NCI-H524 treated with DMSO at 0.1 percent for 48 hours (cell line): Measurements from ENCODE around the gene COL27A1.

ENCODE experiments used
- DNase-seq: peaks from one replicate; lab custom pipeline; 2025; lab: John Stamatoyannopoulos, UW

COL27A1 gene

DNA sequence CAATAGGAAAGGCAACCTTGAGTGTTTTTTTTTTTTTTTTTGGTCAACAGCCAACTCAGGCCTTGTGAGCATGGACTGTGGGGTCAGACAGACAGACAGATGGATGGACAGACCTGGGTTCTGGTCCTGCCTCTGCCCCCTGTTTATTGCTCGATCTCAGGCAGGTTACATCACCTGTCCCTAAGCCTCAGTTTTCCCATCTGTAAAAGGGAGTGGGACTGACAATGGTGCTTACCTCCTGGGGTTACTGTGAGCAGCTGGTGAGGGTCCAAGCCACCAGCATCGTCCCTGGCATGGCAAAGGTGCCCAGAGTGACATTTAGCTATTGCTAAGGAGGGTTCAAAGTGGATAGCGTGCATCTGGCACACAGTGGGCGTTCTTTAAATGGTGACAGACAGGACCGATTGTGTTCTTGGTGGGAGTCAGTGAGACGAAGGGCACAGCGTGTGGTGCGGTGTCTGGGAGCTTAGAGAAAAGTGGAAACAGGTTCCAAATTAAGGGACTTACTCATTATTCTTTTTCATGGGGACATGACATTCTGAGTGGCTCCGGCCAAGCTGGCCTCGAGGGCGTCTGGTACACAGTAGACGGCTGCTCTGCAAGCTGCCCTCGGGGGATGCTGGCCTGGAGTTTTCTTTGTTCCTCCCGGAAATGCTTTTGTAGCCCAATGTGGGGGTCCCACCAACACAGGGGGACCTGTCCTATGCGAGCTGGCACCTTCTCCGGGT, 72.1 kb downstream of the COL27A1 start:
- no peak for DNase-seq

DNA sequence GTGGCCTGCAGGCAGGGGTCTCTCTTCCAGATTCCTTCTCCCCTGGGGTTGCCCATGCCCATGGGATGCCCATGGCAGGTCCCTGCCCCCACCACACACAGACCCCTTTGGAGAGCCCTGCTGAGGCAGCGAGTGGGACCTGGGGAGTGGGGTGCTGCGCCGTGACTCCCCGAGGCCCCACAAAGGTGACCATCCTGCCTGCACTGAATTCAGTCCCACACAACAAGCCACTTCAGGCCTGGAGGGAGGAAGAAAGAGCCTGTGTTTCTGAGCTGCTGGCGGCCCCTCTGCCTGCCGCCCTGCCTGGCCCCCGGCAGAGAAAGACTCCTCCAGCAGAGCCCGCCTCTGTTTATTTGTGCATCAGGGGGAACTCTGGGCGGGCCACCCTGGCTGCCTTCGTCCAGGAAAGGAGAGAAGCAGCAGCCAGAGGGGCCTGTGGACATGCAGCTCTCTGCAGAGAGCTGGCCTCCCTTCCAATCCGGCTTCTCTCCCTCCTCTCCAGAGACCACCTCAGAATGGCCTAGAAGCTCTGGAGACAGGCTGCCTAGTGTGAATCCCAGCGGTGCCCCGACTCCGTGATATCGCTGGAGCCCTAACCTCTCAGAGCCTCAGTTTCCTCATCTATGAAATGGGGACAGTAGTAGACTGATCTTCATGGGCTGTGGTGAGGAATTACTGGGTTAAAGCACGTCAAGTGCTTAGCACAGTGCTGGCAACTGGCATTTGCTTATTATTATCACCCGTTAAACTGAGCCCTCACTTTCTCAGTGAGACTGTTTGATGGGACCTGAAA, 72.9 kb downstream of the COL27A1 start:
- no peak for DNase-seq

DNA sequence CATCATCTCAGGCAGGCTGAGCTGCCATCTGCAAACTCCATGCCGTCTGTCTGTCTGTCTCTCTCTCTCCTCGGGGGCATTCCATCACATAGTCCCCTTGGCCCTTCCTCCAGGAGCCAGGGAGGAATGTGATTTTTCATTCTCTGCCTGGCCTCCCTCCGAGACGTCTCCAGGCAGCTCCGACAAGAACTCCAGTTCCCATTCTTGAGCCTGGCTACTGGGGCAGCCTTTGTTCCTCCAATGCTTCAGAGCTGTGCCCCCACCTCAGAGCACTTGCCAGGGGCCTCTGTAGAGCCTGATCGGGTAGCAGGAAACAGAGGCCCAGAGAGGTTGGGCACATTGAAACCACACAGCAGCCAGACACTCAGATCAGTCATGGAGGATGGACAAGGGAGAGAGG, 74.0 kb downstream of the COL27A1 start:
- DNase-seq, result no peak

DNA sequence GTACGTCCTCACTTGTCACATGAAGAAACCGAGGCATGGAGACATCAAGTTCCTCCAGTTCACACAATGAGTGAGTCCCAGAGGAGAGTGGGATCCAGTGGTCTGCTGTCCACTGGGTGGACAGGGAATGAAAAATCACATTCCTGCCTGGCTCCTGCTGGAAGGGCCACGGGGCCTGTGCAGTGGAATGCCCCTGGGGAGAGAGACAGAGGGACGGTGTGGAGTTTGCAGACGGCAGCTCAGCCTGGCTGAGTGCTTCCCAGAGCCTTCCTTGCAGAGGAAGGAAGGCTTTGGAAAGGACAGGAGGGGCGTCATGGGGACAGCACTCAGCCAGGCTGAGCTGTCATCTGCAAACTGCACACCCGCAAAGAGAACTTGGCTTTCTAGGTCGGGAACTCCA, 74.7 kb downstream of the COL27A1 start:
- DNase-seq, result no peak

DNA sequence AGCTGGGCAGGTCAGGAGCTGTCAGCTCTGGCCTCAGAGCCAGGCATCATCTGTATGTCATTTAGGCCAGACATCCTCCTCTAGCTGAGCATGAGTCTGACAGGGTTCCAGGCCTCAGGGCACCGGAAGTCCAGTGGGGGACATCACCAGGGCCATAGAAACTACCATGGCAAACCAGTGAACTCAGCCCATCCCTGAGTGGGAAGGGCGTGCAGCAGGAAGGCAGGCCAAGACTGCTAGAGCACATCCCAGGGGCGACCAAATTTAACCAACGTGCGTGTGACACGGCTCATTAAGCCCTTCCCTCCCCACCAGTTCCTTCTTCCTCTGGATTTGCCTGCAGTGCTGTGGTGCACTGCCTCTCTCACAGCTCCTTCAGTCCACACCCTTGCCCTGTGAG, 75.9 kb downstream of the COL27A1 start:
- no peak for DNase-seq

DNA sequence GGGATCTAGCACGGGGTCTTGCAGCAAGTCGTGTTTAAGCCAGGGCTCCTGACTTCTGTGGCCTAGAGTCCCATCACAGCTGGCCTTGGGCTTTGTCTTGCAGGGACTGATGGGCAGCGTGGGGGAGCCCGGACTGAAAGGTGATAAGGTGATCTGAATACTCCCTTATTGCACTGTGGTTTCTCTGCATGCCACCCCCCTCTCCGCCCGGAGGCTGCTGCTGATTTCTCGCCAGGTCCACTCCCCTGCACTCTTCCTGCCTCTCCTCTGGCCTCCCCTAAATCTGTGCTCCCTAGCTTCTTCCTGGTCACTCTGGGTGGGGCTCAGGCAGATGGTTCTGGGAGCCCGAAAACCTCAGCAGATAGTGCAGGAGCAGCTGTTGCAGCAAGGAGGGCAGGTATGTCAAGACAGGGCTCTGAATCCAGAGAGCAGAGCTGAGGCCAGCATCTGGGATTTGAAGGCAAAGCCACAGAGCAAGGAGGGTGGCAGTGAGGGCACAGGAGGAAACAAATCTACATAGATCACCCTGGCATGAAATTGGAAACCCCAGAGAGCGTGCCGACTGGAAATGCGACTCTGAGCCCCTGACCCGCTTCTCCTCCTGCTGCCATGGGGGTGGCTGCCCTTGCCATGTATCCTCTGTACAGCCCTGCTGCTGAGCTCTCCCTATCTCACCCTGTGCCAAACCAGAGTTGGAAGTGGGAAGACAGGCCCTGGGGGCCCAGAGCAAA, 76.5 kb downstream of the COL27A1 start:
- no peak for DNase-seq

DNA sequence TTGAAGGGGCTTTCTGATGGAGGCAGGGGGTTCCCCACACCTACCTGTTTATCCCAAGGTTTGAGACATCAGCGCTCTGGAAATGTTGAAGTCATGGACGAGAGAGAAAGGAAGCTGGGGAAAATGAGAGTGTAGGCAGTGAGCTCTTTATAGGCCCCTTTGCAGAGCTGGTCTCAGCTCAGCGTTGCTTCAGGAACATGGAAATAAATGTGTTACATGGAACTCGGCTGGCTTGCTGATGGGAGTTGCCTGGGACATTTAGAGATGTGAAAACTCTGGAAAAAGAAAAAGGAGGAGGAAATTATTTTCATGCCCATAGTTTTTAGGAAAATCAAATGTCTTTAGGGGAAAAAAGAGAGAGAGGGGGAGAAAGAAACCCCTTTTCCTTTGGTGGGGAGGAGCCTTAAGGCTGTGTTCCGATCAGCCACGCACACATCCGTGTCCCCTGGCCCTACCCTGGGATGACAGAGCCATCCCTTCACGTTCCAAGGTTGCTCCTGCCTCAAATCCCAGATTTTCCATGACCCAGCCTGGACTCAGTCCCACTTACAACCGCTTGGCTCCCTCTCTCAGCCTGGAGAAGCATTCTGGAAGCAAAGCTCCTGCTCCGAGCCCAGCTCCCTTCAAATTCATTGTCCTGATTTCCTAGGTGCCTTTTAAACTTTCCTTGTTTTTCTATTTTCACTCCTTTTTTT, 78.3 kb downstream of the COL27A1 start:
- no peak for DNase-seq

DNA sequence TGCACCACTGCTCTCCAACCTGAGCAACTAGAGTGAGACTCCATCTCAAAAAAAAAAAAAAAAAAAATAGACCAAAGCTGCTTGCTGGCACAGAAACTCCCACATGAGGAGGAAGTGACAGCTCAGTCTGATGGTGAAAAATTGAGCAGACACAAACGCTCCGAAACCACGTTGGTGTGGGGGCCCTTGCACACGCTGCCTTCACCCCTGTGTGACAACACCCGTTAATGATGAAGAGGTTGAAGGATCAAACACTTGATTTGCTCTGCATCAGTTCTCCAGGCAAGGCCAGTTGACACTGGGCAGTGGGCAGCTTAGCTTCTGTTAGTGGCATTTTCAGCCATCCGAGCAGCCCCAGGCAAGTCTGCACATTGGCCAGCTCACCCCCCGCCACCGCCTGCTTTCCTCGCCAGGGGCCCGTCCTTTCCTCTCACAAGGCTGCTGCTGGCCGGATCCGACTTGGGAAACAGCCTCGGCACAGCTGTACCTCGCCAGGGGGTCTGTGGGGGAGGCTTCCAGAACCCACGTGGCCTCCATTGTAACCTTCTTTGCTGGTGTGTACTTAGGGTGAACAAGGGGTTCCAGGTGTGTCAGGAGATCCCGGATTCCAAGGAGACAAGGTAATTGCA, 79.8 kb downstream of the COL27A1 start:
- DNase-seq, result no peak

DNA sequence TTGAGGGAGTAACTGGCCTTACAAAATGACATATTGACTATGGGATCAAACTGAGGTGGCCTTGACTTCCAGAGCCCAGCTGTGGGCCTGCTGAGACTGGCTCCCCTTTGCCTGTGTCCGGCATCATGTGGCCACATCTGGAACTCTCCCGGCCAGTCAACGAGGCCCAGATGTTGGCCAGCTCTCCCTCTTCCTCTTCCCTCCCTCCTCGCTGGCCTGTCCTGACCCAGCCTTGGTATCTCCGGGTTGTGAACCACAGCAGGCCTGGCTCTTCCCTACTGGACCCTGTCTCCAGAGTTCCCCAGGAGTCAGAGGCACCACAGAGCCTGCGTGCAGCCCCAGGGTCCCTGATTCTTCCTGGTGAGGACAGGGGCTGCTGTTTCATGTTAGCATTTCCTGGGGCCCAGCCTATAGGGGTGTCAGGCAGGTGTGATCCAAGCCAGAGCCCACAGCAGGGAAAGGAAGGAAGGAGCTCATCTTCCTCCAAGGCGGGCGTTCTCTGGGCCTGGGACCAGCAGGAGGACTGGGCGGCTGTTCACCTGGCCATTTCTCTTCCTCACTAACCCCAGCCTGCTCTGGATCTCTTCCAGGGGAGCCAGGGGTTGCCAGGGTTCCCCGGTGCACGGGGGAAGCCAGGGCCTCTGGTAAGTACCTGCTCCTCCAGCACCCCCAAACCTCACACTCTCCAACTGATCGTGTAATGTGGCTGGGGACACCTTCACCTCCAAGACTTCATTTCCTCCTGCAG, 81.2 kb downstream of the COL27A1 start:
- no peak for DNase-seq

DNA sequence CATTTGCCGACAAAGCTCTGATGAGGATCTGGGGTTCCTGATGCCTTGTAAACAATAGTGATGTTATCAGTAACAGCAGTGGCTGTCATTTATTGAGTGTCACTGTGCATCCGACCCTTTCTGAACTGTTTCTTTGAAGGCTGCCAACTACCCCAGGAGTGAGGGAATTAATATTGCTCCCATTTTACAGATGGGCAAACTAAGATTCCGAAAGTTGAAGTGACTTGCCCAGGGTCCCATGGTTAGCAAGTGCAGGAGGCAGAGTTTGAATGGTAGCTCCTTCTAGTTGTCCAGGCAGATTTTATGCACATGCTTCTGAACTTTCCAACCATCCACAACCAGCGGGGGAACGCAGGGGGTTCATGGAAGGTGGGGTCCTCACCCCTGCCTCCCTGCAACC, 81.9 kb downstream of the COL27A1 start:
- DNase-seq, result no peak

DNA sequence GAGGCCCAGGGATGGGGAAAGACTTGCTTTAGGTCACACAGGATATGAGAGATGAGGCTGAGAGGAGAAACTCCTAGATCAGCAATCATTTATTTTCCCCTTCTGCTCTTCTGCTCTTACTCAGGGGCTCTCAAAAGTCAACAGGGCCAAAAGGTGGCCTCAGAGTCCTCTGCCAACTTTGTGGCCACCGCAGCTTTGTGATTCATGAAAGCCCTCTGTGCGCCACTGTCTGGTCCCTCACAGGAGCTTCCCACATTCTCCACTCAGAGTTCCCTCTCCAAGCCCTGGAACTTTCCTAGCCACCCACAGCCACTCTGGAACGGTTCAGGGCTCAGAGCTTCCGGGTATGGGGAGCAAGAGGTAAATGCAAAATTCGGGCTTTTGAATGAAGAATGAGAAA, 82.4 kb downstream of the COL27A1 start:
- no peak for DNase-seq

DNA sequence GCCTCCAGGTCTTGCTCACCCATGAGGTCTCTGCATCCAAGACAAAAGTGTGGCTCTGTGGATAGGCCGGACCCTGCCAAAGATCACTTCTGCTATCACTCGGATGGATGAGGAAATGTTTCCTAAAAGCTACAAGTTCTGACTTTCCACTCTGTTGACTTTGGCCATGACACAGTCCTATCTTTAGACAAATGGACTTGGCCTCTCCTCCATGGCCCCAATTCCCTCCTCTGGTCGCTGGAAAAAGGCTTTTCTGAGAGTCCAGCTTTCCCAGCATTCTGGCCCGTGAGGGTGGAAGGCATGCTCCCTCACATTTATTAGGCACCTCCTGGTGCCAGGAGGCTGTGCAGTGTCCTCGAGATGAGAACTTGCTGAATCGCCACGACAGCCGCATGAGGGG, 83.1 kb downstream of the COL27A1 start:
- DNase-seq, result no peak

DNA sequence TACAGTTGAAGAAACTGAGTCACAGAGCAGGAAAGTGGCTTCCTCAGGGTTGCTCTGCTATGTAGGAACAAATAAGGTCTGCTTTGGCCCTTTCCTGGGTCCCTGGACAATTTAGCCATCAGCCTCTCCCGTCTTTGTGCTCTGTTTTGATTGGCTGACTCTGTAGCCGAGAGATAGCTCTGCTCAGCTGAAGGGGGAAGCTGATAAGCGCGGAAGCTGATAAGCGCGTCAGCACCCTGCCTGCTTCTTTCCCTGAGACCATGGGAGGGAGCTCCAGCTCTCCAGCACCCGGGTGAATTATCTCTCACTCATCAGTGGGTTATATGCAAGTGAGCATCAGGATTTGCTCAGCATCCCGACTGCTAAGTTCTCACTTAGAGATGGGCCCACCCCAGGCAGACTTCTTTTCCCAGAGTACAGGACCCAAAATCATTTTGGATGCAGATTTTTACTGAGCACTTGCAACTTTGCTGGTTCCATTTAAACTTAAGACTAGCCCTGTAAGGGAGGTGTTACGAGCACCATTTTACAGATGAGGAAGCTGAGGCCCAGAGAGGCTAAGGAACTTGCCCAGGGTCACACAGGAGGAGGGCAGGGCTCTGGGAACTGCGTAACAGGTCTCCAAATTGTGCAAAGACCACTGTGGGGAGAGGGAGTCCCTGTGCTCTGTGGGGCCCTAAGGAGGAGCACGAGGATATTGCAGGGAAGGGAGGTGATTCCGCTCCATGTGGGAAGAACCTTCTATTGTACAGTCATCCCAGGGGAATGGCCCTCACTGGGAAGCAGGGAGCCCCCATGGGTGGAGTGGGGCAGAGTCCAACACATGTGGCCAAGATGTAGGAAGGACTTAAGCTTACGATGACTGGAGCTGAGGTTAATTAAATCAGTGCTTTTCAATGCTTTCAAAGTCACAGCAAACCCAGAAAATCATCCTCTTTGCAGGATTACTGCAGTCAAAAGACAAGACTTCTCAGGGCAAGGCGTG, 83.8 kb downstream of the COL27A1 start:
- no peak for DNase-seq

DNA sequence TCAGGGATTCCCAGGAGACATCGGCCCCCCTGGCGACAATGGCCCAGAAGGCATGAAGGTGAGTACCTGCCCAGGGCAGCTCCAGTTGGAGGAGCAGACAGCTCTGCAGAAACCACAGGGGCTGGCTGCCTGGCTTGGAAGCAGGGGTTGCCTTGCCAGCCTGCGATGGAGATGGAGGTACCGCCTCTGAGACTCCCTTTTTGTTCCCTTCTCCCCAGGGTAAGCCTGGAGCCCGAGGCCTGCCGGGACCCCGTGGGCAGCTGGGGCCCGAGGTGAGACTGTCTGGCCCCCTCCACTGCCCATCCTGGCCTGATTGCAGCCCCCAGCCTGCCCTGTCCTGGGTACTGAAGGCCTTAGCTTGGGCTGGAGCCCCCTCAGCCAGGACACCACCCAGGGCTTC, 84.9 kb downstream of the COL27A1 start:
- DNase-seq, result no peak

DNA sequence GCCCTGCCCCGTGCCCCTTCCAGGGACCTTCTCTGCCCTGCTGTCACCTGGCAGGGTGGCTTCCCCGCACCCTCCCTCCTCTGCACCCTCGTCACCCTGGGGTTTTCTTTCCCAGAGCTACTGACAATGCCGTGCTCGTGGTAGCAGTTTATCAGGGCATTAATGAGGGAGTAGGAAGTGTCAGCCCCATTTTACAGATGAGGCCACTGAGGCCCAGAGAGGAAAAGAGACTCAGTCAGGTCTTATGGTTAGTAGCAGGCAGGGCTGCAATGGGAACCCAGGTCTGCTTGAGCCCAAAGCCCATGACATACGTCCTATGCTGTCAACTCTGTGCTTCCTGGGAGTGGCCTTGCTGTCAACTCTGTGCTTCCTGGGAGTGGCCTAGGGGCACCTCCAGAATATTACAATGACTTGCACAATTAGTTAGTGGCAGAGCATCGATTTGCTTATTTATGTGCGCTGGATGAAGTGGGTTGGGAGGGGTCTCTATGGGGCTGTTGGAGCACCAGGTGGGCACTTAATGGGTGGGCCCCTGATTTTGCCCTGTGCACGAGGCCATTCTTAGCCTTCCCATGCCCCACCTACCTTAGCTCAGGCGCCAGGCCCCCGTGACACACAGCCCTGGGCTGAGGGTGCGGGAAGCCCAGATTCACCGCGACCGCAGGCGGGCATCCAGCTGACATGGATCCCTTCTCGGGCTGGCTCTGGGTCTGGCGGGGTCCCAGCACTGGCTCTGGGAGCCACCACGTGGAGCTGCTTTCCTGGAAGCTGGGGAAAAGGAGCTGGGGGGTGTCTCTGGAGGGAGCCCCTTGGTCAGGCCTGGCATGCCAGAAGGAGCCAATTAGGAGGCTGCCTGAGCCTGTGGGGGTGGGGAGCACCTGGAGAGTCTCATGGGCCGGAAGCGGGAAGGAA, 85.6 kb downstream of the COL27A1 start:
- no peak for DNase-seq

DNA sequence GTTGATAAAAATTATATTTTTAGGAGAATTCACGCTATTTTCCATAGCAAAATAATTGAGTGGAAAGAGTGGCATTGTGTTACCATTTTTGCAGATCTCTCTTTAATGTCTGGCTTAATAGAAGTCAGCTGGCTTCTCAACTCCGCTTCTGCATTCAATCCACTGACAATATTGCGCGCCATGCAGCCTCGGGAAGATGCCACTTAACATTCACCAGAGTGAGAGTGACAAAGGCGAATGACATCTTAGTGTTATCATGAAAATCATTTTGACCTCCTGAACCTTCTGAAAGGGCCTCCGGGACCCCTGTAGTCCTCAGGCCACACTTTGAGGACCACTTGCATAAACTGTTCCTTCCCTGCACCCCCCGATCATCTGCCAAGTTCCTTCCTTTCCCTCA, 87.5 kb downstream of the COL27A1 start:
- no peak for DNase-seq

DNA sequence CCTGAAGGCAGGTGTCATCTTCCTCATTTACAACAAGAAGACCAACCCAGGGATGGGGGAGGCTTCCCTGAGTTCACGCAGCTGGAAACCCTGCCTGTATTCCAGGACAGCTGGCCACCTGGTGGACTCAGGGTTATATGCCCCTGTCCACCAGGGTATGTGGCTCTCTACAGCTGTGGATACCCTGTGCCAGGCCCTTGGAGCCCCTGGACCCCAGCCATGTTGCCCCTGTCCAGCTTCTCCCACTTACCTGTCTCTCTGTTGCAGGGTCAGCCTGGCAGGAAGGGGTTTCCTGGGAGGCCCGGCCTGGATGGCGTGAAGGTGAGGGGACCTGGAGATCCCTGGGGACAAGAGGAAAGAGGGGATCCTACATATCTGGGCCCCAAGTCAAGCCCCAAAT, 87.9 kb downstream of the COL27A1 start:
- no peak for DNase-seq

DNA sequence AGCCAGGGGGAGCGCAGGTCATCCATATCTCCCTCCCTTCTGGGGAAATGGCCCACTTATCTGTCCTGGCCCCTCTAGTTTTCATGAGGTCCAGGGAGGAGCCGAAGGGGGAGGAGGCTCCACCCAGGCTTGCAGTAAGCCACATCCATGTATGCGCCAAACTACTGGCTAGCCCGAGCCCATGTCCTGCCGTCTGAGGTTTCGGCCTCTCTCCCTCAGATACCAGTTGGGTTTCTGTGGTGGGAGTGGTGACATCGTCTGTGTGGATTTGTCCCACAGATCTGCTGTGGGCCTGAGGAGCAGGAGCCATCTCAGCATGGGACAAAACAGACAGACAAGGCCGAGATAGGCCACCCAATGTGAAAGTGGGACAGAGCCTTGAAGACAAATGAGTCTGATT, 89.2 kb downstream of the COL27A1 start:
- no peak for DNase-seq

DNA sequence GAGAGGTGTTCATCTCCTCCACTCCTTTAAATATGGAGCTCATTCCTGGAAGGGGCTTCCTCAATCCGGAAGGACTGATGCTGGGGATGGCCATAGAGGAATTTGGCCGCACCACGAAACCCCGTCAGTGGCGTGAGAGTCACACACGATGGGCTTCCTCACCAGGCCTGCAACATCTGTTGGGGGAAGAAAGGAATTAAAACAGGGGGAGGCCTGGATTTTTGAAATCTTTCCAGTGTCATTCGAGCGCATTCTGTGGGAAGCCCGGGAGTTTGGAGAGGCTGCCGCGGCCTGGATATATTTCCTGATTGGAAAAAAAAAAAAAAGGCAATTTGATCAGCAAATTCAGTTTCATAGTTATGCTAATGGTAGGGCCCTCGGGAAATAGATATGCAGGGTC, 91.2 kb downstream of the COL27A1 start:
- DNase-seq, result no peak
